ENCODE results near the gene MAPK1. TPM values are rescaled to one million over a fixed set of nuclear protein-coding genes. Genes with fewer than 3 reads are reported as not detected.
A peak's percentile ranks its signal among the peaks of the same experiment; 100 is the strongest.

The MAPK1 gene
- total and polyA plus RNA-seq, 9 of the 15 experiments (the other 6 are each of a cell fraction or from before 2014, with no cell fraction given) = 46.3 to 575 (median 283) TPM

- DNase-seq (ENCODE audit: extremely low read depth in 1 of 4, low spot score in 3 of 4) = no peak
- ChIA-PET CTCF (ENCODE audit: low intra/inter-chr PET ratio) (no interaction called here), POLR2A (interaction anchor here (0.6 to 4.5 kb wide), 5 partner anchors 9 to 194 kb away, joined by 3 to 43 read pairs (median 4); partner anchors contain the start of gene YPEL1)
- TF ChIP-seq, protein P1, sequence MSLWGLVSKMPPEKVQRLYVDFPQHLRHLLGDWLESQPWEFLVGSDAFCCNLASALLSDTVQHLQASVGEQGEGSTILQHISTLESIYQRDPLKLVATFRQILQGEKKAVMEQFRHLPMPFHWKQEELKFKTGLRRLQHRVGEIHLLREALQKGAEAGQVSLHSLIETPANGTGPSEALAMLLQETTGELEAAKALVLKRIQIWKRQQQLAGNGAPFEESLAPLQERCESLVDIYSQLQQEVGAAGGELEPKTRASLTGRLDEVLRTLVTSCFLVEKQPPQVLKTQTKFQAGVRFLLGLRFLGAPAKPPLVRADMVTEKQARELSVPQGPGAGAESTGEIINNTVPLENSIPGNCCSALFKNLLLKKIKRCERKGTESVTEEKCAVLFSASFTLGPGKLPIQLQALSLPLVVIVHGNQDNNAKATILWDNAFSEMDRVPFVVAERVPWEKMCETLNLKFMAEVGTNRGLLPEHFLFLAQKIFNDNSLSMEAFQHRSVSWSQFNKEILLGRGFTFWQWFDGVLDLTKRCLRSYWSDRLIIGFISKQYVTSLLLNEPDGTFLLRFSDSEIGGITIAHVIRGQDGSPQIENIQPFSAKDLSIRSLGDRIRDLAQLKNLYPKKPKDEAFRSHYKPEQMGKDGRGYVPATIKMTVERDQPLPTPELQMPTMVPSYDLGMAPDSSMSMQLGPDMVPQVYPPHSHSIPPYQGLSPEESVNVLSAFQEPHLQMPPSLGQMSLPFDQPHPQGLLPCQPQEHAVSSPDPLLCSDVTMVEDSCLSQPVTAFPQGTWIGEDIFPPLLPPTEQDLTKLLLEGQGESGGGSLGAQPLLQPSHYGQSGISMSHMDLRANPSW (CRISPR knock-in tag; IDR thresholded peaks at IDR 0.05) = peak; percentile 97; the same call in 1 of the 2 replicates
- TF ChIP-seq, protein P2, sequence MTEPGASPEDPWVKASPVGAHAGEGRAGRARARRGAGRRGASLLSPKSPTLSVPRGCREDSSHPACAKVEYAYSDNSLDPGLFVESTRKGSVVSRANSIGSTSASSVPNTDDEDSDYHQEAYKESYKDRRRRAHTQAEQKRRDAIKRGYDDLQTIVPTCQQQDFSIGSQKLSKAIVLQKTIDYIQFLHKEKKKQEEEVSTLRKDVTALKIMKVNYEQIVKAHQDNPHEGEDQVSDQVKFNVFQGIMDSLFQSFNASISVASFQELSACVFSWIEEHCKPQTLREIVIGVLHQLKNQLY (CRISPR knock-in tag; conservative IDR thresholded peaks at IDR 0.05) = peak in 1 of 2 experiments; percentile 67; a peak in 1 of 4 replicates
- TF ChIP-seq E2F5 (CRISPR knock-in tag; IDR thresholded peaks at IDR 0.05) = no peak
- peaks cover 16% of the 10 kb centered on the region for H4K20me1 ChIP-seq (replicated peaks; ENCODE audit: control insufficient read depth, insufficient read depth, low read length)
- H3K4me3 ChIP-seq = no peak overlapping the region
- H3K79me2 ChIP-seq (ENCODE audit: control insufficient read depth, insufficient read depth, low read length) = no peaks in the 10 kb centered on the region
- H3K4me1 ChIP-seq (replicated peaks in 1 of 2; ENCODE audit: control insufficient read depth in 2 of 2, insufficient read depth in 2 of 2, low read length in 2 of 2) = peaks cover 0 to 3% of the 10 kb centered on the region in 2 experiments; a peak in 2 of 5 replicates
- H3K9ac ChIP-seq (ENCODE audit: insufficient read depth in 1 of 2, low read depth in 2 of 2, low read length in 2 of 2) = peak overlapping the region in 1 of 2 experiments; percentile 1; a peak in 1 of 4 replicates
- intact Hi-C loops (cut with micrococcal nuclease) (no loop called here), in situ Hi-C loops (cut with MboI) (no loop called here)
- no TSS peak for BruUV-seq (replicated peaks)
- ATAC-seq = no peak
- H3K27ac ChIP-seq (ENCODE audit: extremely low read depth, low read depth, low read length) = no peak overlapping the region
- H3K36me3 ChIP-seq (ENCODE audit: control insufficient read depth, insufficient read depth, low read length) = no peaks in the 10 kb centered on the region
- H3K4me2 ChIP-seq (ENCODE audit: insufficient read depth, low read length) = no peak overlapping the region
- H2AFZ ChIP-seq (ENCODE audit: low read depth, low read length) = no peak overlapping the region; the same call in 1 of the 2 replicates
- 14% methylated on average over 8 of the region's 8 CpGs for WGBS (ENCODE audit: insufficient coverage, low coverage, missing lambda C conversion rate)
- no peak for FAIRE-seq
- H3K27me3 ChIP-seq (ENCODE audit: control insufficient read depth in 2 of 2, insufficient read depth in 2 of 2, low read length in 2 of 2) = peaks cover 41 to 49% of the 10 kb centered on the region in 2 experiments
- H3K9me3 ChIP-seq (replicated peaks; ENCODE audit: control insufficient read depth, insufficient read depth, low read depth, low read length) = no peaks in the 10 kb centered on the region
- H3K9me1 ChIP-seq (ENCODE audit: control insufficient read depth, insufficient read depth, low read length) = no peaks in the 10 kb centered on the region
Measured at GRCh38 chr22:21745948-21746347, 121.5 kb downstream of the MAPK1 start.
